Activated CD4-positive, alpha-beta T cell treated with anti-CD3 and anti-CD28 coated beads for 4 hours (primary cell): ENCODE measurements around the gene HSP90AB1.

Source experiments
- DNase-seq, 2 donors: peaks; one replicate each; pipeline ENCODE4 v3.0.0-alpha.2; 2020

Gene HSP90AB1

DNA sequence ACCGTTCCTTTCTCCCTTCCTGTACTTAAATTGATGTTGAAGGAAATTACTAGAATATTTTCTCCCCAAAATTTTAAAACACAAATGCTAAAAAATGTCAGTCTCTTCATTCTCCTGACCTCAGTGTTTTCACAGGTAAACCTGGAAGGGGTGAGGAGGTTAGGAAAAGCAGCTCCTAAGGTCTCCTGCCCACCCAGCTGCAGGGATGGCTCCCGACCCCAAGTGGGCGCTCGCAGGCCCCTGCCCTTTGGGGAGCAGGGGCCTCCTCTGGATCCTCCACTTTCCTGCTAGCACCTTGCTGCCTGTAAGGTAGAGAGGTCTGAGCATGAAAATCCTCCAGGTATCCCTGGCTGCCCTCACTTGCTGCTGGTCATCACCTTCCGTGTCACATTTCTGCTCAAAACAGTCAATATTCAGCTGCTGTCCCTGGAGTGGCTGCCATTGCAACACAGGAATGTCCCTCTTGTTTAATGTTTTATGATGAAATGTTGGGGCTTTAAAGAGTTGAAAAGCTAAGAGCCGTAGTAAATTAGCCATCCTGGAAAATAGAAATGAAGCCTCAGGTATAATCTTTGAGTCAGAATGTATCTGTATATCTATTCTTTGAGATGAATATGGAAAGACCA, 10.9 kb upstream of the HSP90AB1 start:
- no peak for DNase-seq

- DNase-seq, result peak; percentile 66 to 69
Measured at GRCh38 chr6:44237021-44237812, 9.7 kb upstream of the HSP90AB1 start.

- DNase-seq, result peak; percentile 77
Measured at GRCh38 chr6:44237813-44238433, 9.0 kb upstream of the HSP90AB1 start.

- no peak for DNase-seq
Measured at GRCh38 chr6:44238687-44239350, 8.1 kb upstream of the HSP90AB1 start.

DNA sequence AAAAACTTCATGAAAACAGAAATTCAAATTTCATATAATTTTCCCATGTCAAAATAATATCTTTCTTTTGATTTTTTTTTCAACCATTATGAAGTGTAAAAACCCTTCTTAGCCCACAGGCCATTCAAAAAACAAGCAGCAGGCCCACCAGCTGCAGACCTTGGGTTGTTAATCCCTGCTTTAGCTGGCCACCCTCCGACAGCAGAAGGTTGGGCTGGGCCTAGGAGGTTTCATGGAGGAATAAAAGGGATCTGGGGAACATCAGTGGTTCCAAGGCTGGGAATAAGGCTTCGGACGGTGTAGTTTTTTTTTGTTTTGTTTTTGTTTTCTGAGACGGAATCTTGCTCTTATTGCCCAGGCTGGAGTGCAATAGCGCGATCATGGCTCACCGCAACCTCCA, 3.6 kb upstream of the HSP90AB1 start:
- no peak for DNase-seq

- DNase-seq, result no peak
Measured at GRCh38 chr6:44245391-44245911, 1.4 kb upstream of the HSP90AB1 start.

DNA sequence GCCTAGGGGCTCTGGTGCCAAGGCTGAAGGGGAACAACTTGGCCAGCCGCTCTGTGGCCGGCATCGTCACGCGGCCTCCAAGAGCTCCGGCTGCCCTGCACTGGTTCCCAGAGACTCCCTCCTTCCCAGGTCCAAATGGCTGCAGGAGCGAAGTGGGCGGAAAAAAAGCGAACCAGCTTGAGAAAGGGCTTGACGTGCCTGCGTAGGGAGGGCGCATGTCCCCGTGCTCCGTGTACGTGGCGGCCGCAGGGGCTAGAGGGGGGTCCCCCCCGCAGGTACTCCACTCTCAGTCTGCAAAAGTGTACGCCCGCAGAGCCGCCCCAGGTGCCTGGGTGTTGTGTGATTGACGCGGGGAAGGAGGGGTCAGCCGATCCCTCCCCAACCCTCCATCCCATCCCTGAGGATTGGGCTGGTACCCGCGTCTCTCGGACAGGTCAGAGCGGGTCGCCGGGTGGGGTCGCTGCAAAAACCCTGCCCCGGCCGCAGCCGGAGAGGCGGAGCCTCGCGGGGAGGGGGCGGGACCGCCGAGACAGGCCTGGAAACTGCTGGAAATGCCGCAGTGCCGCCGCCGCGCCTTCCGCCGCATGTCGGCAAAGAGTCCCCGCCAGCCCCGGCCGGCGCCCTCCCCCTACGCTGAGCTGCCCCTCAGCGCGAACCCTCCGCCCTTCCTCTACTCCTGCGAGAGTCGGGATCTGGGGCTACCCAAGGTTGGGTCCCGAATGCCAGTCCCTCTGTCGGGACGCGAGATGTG, 814 bp upstream of the HSP90AB1 start:
- DNase-seq, result peak; percentile 82 to 84

DNA sequence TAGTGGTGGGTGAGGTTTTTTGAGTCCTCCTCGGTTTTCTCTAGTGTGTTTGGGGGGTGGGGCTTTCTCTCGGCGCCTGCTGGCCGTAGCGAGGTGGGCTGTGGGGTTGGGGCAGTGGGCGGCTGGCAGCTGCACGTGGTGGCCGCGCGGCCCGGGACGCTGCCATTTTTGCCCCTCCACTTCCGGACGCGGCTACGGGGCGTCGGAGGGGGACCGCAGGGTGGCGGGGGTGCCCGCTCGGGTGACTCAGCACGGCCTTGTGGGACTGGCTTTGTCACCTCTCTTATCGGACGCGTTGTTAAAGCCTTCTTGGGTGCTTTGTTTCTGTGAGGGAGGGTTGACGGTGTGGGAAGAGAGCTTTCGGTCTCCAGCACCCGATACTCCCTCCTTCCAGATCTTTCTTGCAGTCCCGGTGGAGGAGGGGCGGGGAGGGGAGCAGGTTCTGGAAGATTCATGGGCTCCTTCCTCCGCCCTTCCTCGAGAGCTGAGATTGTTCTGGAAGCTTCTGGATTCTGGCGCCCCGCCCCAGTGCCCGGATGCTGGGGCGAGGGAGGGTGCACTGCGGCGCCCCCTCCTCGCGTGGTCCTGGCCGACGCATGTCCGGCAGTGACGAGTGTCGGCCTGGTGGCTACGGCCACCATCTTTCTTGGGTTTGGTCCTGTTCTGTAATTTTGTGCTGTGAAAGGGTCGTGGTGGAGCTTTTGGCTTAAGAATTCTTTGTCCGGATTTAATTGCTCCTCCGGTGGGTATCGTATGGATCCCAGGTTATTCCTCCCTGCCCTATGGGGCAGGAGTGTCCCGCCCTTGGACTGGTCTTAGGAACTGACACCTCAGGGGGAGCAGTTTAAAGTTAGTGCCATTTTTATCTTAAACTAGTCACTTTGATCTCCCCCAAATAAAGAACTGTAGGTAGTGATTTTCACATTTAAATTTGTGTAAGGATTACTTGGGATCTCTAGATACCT, 719 bp downstream of the HSP90AB1 start:
- DNase-seq, result peak; percentile 90 to 93

- DNase-seq, result no peak
Measured at GRCh38 chr6:44248579-44248978, 1.7 kb downstream of the HSP90AB1 start.

DNA sequence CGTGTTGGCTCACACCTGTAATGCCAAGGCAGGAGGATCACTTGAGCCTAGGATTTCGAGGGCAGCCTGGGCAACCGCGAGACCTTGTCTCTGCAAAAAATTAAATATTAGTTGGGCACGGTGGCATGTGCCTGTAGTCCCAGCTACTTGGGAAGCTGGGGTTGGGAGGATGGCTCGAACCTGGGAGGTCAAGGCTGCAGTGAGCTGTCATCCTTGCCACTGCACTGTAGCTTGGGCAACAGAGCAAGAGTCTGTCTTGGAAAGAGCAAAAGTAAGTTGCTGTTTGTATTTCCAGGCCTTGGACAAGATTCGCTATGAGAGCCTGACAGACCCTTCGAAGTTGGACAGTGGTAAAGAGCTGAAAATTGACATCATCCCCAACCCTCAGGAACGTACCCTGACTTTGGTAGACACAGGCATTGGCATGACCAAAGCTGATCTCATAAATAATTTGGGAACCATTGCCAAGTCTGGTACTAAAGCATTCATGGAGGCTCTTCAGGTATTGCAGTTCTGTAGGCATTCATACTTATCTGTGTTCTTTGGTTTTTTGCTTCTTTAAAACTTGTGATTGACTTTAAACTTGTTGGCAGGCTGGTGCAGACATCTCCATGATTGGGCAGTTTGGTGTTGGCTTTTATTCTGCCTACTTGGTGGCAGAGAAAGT, 2.3 kb downstream of the HSP90AB1 start:
- no peak for DNase-seq

GRCh38 chr6:44250067-44250717, 3.3 kb downstream of the HSP90AB1 start:
- DNase-seq, result no peak

GRCh38 chr6:44250718-44251123, 3.8 kb downstream of the HSP90AB1 start:
- no peak for DNase-seq

- DNase-seq, result no peak
Measured at GRCh38 chr6:44251576-44252524, 4.9 kb downstream of the HSP90AB1 start.

- DNase-seq, result peak; percentile 57 to 62
Measured at GRCh38 chr6:44253307-44254101, 6.6 kb downstream of the HSP90AB1 start.

- DNase-seq, result peak in 1 of 2 donors; percentile 29
Measured at GRCh38 chr6:44254191-44255104, 7.5 kb downstream of the HSP90AB1 start.

DNA sequence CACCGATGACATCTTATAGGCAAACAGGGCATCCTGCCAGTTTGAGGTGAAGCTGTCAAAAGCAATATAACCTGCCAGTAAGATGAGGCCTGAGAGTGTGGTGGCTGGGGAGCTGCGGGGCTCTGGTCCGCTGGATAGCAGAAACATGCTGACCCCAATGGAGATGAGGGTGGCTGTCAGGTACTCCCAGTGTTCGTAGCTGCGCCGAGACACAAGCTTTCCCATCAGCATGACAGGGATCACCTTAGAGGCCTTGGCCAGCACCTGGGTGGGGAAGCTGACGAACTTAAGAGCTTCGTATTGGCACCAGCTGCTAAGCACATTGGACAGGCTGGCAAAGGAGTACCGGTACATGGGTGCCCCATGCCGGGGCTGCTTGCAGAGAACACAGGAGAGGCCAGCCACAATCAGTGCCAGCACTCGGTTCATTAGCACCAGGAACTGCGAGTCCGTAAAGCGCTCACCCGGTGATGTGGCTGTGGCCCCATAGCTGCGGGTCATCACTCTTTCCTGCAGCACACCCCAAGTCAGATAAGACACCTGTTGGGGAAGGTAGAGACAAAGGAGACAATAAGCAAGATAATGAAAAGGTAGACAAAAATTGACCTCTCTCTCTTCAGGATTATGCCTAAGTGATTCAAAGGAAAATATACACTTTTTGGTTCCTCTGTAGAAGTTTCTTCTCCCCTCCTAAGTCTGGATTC, 8.4 kb downstream of the HSP90AB1 start:
- DNase-seq, result peak in 1 of 2 donors; percentile 32
